Urinary bladder (tissue), 4 donors: ENCODE results near the gene MDGA2. TPM values are rescaled to one million over a fixed set of nuclear protein-coding genes. Genes with fewer than 3 reads are reported as not detected.
"Not testable (repeated sequence)": the region's sequence is repeated elsewhere in the genome, so short reads cannot be mapped to it uniquely, and the experiment has no call there.

Experiments
- DNase-seq: peaks from one replicate; pipeline ENCODE4 v3.0.0-alpha.2; 2015; ENCODE audit errors: extremely low spot score
- H3K27ac ChIP-seq: one replicate; pipeline ENCODE4 v1.5.1; 2013; ENCODE audit warnings: low read depth, mild to moderate bottlenecking, moderate library complexity
- H3K36me3 ChIP-seq: one replicate; pipeline ENCODE4 v1.6.1; 2013; ENCODE audit warnings: mild to moderate bottlenecking, moderate library complexity; ENCODE audit not compliant: insufficient read depth
- H3K4me1 ChIP-seq: one replicate; pipeline ENCODE4 v1.6.1; 2013; ENCODE audit warnings: mild to moderate bottlenecking, moderate library complexity; ENCODE audit not compliant: insufficient read depth
- H3K4me3 ChIP-seq: one replicate; pipeline ENCODE4 v1.5.1; 2013; ENCODE audit warnings: low read depth, low read length
- WGBS: extraction: QIAGEN DNeasy Blood & Tissue Kit; methylation state at CpG from one replicate; pipeline ENCODE4 v1.1.7; 2013; 5-methylcytosine and 5-hydroxymethylcytosine counted together
- polyA plus RNA-seq: library from polyadenylated mRNA; stranded (reverse); fragments of 200-250 nt; gene quantifications from one replicate; pipeline ENCODE4 v1.2.3, GENCODE V29; 2013
- total RNA-seq: library from RNA; depleted of rRNA; stranded (reverse); fragments of >200 nt; gene quantifications from one replicate; pipeline ENCODE4 v1.2.3, GENCODE V29; 2014
- donor health status: healthy with polysubstance abuse.
- donor health status: healthy.

MDGA2 gene
- total and polyA plus RNA-seq, 2 donors = 0.15 to 6.1 TPM

- WGBS = 95% methylated on average over 2 of the region's 2 CpGs
- DNase-seq = no peak
- H3K27ac ChIP-seq = no peak overlapping the region
- no peaks in the 10 kb centered on the region for H3K4me1 ChIP-seq
- no peak overlapping the region for H3K4me3 ChIP-seq
- no peaks in the 10 kb centered on the region for H3K36me3 ChIP-seq
These were observed 666.7 kb downstream of the MDGA2 start for GRCh38 chr14:47008732-47009131.

GRCh38 chr14:46999661-47000060 lies 675.7 kb downstream of the MDGA2 start:
- no peak for DNase-seq
- no peak overlapping the region for H3K27ac ChIP-seq
- H3K4me3 ChIP-seq = no peak overlapping the region
- H3K36me3 ChIP-seq = no peaks in the 10 kb centered on the region
- WGBS = 75% methylated on average over 1 of the region's 1 CpG
- H3K4me1 ChIP-seq = no peaks in the 10 kb centered on the region

- Histone ChIP-seq H3K27ac (no peak overlapping the region), H3K4me1 (no peaks in the 10 kb centered on the region), H3K36me3 (no peaks in the 10 kb centered on the region), H3K4me3 (no peak overlapping the region)
- no peak for DNase-seq
These were observed 685.8 kb downstream of the MDGA2 start for GRCh38 chr14:46989566-46989965.

GRCh38 chr14:46988312-46988711 lies 687.1 kb downstream of the MDGA2 start:
- no peak for DNase-seq
- 83% methylated on average over 4 of the region's 4 CpGs for WGBS
- no peaks in the 10 kb centered on the region for H3K4me1 ChIP-seq
- no peaks in the 10 kb centered on the region for H3K36me3 ChIP-seq
- H3K27ac ChIP-seq = no peak overlapping the region
- no peak overlapping the region for H3K4me3 ChIP-seq

GRCh38 chr14:46985529-46986380 lies 689.6 kb downstream of the MDGA2 start:
- no peak overlapping the region for H3K4me3 ChIP-seq
- no peaks in the 10 kb centered on the region for H3K4me1 ChIP-seq
- 71% methylated on average over 6 of the region's 6 CpGs for WGBS
- no peaks in the 10 kb centered on the region for H3K36me3 ChIP-seq
- DNase-seq = no peak
- H3K27ac ChIP-seq = no peak overlapping the region

GRCh38 chr14:46973295-46973694 lies 702.1 kb downstream of the MDGA2 start:
- H3K27ac ChIP-seq = no peak overlapping the region
- WGBS = 68% methylated on average over 2 of the region's 2 CpGs
- no peaks in the 10 kb centered on the region for H3K4me1 ChIP-seq
- H3K4me3 ChIP-seq = no peak overlapping the region
- no peaks in the 10 kb centered on the region for H3K36me3 ChIP-seq
- DNase-seq = no peak

- Histone ChIP-seq H3K36me3 (no peaks in the 10 kb centered on the region), H3K27ac (no peak overlapping the region), H3K4me1 (no peaks in the 10 kb centered on the region), H3K4me3 (no peak overlapping the region)
- 75% methylated on average over 3 of the region's 3 CpGs for WGBS
- DNase-seq = no peak
These were observed 711.0 kb downstream of the MDGA2 start for GRCh38 chr14:46964378-46964777.

GRCh38 chr14:46951103-46951502 lies 724.3 kb downstream of the MDGA2 start:
- no peak overlapping the region for H3K27ac ChIP-seq
- WGBS = 94% methylated on average over 2 of the region's 2 CpGs
- no peaks in the 10 kb centered on the region for H3K36me3 ChIP-seq
- no peaks in the 10 kb centered on the region for H3K4me1 ChIP-seq
- no peak overlapping the region for H3K4me3 ChIP-seq
- DNase-seq = no peak

GRCh38 chr14:46940611-46941010 lies 734.8 kb downstream of the MDGA2 start:
- WGBS = 79% methylated on average over 5 of the region's 5 CpGs
- no peak overlapping the region for H3K27ac ChIP-seq
- no peaks in the 10 kb centered on the region for H3K36me3 ChIP-seq
- H3K4me1 ChIP-seq = no peaks in the 10 kb centered on the region
- peak; percentile 6 for DNase-seq
- no peak overlapping the region for H3K4me3 ChIP-seq

GRCh38 chr14:46920542-46920941 lies 754.9 kb downstream of the MDGA2 start:
- Histone ChIP-seq H3K4me3 (no peak overlapping the region), H3K4me1 (no peaks in the 10 kb centered on the region), H3K36me3 (no peaks in the 10 kb centered on the region), H3K27ac (no peak overlapping the region)
- WGBS = 89% methylated on average over 3 of the region's 3 CpGs
- DNase-seq = no peak

- not testable (repeated sequence) for H3K36me3 ChIP-seq, DNase-seq, H3K4me3 ChIP-seq, H3K27ac ChIP-seq, H3K4me1 ChIP-seq
- WGBS = 82% methylated on average over 4 of the region's 4 CpGs
These were observed 759.9 kb downstream of the MDGA2 start for GRCh38 chr14:46915539-46915938.

- no peak for DNase-seq
- H3K36me3 ChIP-seq = no peaks in the 10 kb centered on the region
- WGBS = 70% methylated on average over 6 of the region's 6 CpGs
- H3K27ac ChIP-seq = no peak overlapping the region
- H3K4me3 ChIP-seq = no peak overlapping the region
- H3K4me1 ChIP-seq = no peaks in the 10 kb centered on the region
These were observed 772.6 kb downstream of the MDGA2 start for GRCh38 chr14:46902837-46903236.

- H3K4me3 ChIP-seq = no peak overlapping the region
- H3K27ac ChIP-seq = no peak overlapping the region
- H3K4me1 ChIP-seq = no peaks in the 10 kb centered on the region
- no peaks in the 10 kb centered on the region for H3K36me3 ChIP-seq
- no peak for DNase-seq
These were observed 780.9 kb downstream of the MDGA2 start for GRCh38 chr14:46894476-46894875.

GRCh38 chr14:46887144-46887543 lies 788.3 kb downstream of the MDGA2 start:
- WGBS = 87% methylated on average over 1 of the region's 1 CpG
- Histone ChIP-seq H3K36me3 (no peaks in the 10 kb centered on the region), H3K27ac (no peak overlapping the region), H3K4me1 (no peaks in the 10 kb centered on the region), H3K4me3 (no peak overlapping the region)
- no peak for DNase-seq
